HG02759 (cell line): ENCODE results near the gene TSFM.
"Not testable (repeated sequence)": the region's sequence is repeated elsewhere in the genome, so short reads cannot be mapped to it uniquely, and the experiment has no call there.

Experiments
- ATAC-seq: cut with Tn5 transposase; IDR thresholded peaks from one replicate; pipeline ENCODE4 v1.9.1; 2021; ENCODE audit warnings: mild to moderate bottlenecking, moderate library complexity; ENCODE audit not compliant: unreplicated experiment

The TSFM gene

GRCh38 chr12:57762463-57762862, 20.1 kb upstream of the TSFM start:
- ATAC-seq, result no peak

GRCh38 chr12:57763881-57764661, 18.5 kb upstream of the TSFM start:
- ATAC-seq, result no peak

- peak; percentile 14 for ATAC-seq
Observed at GRCh38 chr12:57764662-57765002, 18.0 kb upstream of the TSFM start.

- ATAC-seq, result peak; percentile 67
Observed at GRCh38 chr12:57765003-57765697, 17.4 kb upstream of the TSFM start.

GRCh38 chr12:57765698-57766463, 16.7 kb upstream of the TSFM start:
- peak; percentile 11 for ATAC-seq

- no peak for ATAC-seq
Observed at GRCh38 chr12:57766464-57767304, 15.9 kb upstream of the TSFM start, which contains the start of gene CYP27B1. Gene CYP27B1 (minus strand): TSS chr12:57767078. CDS start chr12:57767041, 37 bp downstream.

DNA sequence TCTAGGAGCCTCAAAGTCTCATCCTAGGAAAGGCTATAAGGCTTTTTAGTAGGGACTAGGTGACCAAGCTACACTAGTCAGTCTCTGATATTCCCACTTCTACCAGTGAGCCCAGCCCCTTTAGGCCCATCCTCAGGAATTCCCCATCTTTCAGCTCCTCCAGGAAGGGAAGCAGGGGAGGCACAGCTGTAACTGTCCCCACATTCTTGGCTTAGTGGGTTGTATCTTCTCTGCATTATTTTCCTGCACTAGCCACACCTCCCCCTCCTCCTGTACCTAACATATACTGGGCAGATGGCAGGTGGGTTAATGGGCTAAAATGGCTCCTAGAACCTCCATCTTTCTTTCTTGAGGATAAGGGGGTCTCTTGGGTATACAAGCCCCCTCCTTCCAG, 15.3 kb upstream of the TSFM start:
- ATAC-seq, result no peak

DNA sequence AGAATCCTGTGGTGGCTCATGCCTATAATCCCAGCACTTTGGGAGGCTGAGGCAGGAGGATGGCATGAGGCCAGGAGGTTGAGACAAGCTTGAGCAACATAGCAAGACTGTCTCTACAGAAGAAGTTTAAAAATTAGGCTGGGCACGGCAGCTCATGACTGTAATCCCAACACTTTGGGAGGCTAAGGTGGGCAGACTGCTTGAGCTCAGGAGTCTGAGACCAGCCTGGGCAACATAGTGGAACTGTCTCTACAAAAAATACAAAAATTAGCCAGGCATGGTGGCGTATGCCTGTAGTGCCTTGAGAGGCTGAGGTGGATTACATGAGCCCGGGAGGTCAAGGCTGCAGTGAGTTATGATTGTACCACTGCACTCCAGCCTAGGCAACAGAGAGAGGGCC, 14.7 kb upstream of the TSFM start:
- no peak for ATAC-seq

GRCh38 chr12:57769594-57769993, 13.0 kb upstream of the TSFM start:
- no peak for ATAC-seq

DNA sequence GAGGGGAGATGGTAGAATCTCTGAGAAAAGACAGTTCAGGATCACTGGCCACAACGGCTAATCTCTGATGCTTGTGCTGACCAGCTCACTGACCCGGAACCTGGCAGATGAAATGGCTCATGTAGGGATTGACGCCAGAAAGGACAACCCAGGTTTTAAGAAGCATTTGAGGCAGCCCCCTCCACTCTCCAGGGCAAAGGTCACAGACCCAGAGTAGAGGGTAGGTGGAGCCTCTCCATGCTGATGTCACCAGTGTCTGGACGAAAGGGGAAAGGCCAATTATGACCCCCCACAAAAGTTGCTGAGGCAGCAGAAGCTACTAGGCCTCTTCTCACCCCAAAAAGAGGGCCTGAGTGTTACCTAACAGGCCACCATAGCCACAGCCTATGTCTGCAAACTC, 11.9 kb upstream of the TSFM start:
- no peak for ATAC-seq

GRCh38 chr12:57771236-57771872, 11.2 kb upstream of the TSFM start:
- ATAC-seq, result peak; percentile 79

- peak; percentile 82 for ATAC-seq
Observed at GRCh38 chr12:57771873-57772428, 10.6 kb upstream of the TSFM start, which contains the start of gene METTL1. Gene METTL1 (minus strand): TSS chr12:57772105. CDS start chr12:57772083, 22 bp downstream.

GRCh38 chr12:57772429-57773322, 9.9 kb upstream of the TSFM start, which contains the start of gene EEF1AKMT3:
Gene EEF1AKMT3 (plus strand): TSS chr12:57772614. CDS start chr12:57772725, 111 bp downstream.
- no peak for ATAC-seq

DNA sequence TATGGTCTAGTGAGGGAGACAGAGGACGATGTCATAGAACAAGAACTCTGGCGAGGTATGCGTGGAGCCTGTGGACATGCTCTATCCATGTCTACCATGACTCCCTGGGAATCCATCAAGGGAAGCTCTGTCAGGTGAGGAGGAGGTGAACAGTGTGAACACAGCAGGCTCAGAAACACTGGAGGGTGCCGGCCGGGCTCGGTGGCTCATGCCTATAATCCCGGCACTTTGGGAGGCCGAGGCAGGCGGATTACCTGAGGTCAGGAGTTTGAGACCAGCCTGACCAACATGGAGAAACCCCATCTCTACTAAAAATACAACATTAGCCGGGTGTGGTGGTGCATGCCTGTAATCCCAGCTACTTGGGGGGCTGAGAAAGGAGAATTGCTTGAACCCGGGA, 8.0 kb upstream of the TSFM start:
- not testable (repeated sequence) for ATAC-seq

DNA sequence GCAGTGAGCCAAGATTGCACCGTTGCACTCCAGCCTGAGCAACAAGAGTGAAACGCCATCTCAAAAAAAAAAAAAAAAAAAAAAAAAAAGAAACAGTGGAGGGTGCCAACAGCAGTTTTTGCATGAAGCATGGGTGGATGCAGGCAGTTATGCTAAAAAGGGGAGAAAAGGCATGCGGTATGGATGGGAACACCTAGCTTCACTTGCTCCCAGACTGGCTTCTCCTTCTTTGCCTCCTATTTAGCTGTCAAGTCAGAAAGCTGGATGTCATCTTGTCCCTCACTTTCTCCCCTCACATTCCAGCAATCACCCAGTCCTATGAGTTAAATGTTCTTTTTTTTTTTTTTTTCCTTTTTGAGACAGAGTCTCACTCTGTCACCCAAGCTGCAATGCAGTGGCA, 7.5 kb upstream of the TSFM start:
- ATAC-seq, result no peak

- ATAC-seq, result no peak
Observed at GRCh38 chr12:57775563-57776246, 6.9 kb upstream of the TSFM start.

DNA sequence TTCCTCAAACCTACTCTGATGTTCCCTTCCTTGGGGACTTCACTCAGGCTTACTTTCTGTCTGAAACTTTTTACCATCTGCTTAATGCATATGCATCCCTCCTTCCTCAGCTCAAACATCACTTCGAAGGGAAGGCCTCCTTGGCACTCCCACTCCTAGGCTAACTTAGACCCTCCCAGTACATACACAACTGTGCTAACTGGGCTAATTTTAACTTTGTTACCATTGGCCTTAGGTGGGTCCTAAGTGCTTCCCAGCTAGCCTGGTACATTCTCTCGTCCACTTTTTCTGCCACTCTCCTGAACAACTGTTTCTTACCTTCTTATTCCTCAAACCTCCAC, 6.4 kb upstream of the TSFM start:
- ATAC-seq, result no peak

GRCh38 chr12:57777367-57777766, 5.2 kb upstream of the TSFM start:
- no peak for ATAC-seq
